ENCODE data around the gene GFER. TPM values are rescaled to one million over a fixed set of nuclear protein-coding genes. Genes with fewer than 3 reads are reported as not detected.
"Not testable (repeated sequence)": the region's sequence is repeated elsewhere in the genome, so short reads cannot be mapped to it uniquely, and the experiment has no call there.

GFER gene
- total RNA-seq, 2 experiments from 2014 or later, result 25.0 to 25.8 TPM

DNA sequence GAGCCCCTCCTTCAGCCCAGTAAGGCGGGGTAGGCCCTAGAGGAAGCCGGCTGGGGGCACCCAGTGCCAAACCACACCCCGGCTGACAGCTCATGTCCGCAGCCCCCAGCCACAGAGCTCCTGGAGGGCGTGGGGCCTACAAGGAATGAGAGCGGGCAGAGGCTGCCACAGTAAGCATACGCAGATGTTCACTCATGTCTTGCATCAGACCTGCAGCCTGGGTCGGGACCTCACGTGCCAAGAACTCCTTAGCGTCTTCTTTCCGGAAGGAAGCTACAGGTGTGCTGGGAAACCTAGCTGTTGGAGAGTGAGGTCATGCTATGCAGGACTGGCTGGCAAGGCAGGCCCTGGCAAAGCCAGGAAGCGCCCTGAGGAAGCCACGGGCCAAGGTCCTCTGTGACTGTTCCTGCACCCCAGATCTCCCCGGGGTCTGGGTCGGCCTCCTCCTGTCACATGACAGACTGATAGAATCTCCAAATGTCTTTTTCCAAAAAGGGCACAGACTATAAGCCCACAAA lies 24.1 kb downstream of the GFER start:
- Mint-ChIP-seq H3K4me1 (peaks cover 41% of the 10 kb centered on the region), H3K36me3 (ENCODE audit: low read depth) (peaks cover 28% of the 10 kb centered on the region), H3K4me3 (peak overlapping the region; percentile 82), H3K9me3 (ENCODE audit: low read depth) (no peaks in the 10 kb centered on the region), H3K27ac (peak overlapping the region; percentile 89), H3K27me3 (no peaks in the 10 kb centered on the region)
- DNase-seq (peak; percentile 53), ATAC-seq (no peak)
- CTCF ChIA-PET, result interaction anchor here (1.3 to 1.4 kb wide), 3 partner anchors 14 to 132 kb away, joined by 4 to 8 read pairs (median 6); partner anchors contain the start of gene PKD1
- POLR2A ChIA-PET, result interaction anchor here (0.6 to 1.4 kb wide), 2 partner anchors 44 to 147 kb away, joined by 3 to 4 read pairs; partner anchors contain the start of gene TRAF7
- intact Hi-C loops (cut with DNase I, micrococcal nuclease), result loop anchor here (2.0 to 10.0 kb wide), 5 partner anchors 13 to 327 kb away; partner anchors contain the start of genes MLST8 (in 1 of the 2) and RPS2 (in 1 of the 2)

GRCh38 chr16:2008631-2009163 lies 24.7 kb downstream of the GFER start:
- Mint-ChIP-seq H3K27ac (peak overlapping the region; percentile 89), H3K27me3 (no peaks in the 10 kb centered on the region), H3K9me3 (ENCODE audit: low read depth) (no peaks in the 10 kb centered on the region), H3K4me3 (peak overlapping the region; percentile 82), H3K4me1 (peaks cover 41% of the 10 kb centered on the region), H3K36me3 (ENCODE audit: low read depth) (peaks cover 28% of the 10 kb centered on the region)
- intact Hi-C loops (cut with DNase I, micrococcal nuclease), result loop anchor here (1.0 to 10.0 kb wide), 13 partner anchors 14 to 326 kb away; partner anchors contain the start of genes E4F1 (in 1 of the 2), MAPK8IP3 (in 1 of the 2), MLST8 (in 1 of the 2) and NTHL1 (in 1 of the 2)
- peak; percentile 68 for DNase-seq
- ChIA-PET POLR2A (interaction anchor here (0.6 to 1.4 kb wide), 2 partner anchors 45 to 147 kb away, joined by 3 to 4 read pairs; partner anchors contain the start of gene TRAF7), CTCF (interaction anchor here (0.7 to 1.4 kb wide), 4 partner anchors 14 to 132 kb away, joined by 3 to 8 read pairs (median 5); partner anchors contain the start of gene PKD1)
- ATAC-seq, result peak; percentile 10

GRCh38 chr16:2009164-2009711 lies 25.2 kb downstream of the GFER start:
- H3K4me3 Mint-ChIP-seq, result peak overlapping the region; percentile 82
- ChIA-PET CTCF (interaction anchor here (0.7 to 1.4 kb wide), 3 partner anchors 13 to 131 kb away, joined by 3 to 8 read pairs (median 4); partner anchors contain the start of gene PKD1), POLR2A (interaction anchor here (0.6 kb wide), 1 partner anchor 146 kb away, joined by 3 read pairs; the partner anchor contains the start of gene TRAF7)
- intact Hi-C loops (cut with DNase I, micrococcal nuclease), result loop anchor here (1.0 to 10.0 kb wide), 13 partner anchors 14 to 326 kb away; partner anchors contain the start of genes E4F1 (in 1 of the 2), MAPK8IP3 (in 1 of the 2), MLST8 (in 1 of the 2) and NTHL1 (in 1 of the 2)
- peak overlapping the region; percentile 89 for H3K27ac Mint-ChIP-seq
- H3K9me3 Mint-ChIP-seq (ENCODE audit: low read depth), result no peaks in the 10 kb centered on the region
- H3K36me3 Mint-ChIP-seq (ENCODE audit: low read depth), result peaks cover 28% of the 10 kb centered on the region
- DNase-seq (no peak), ATAC-seq (peak; percentile 34)
- peaks cover 41% of the 10 kb centered on the region for H3K4me1 Mint-ChIP-seq
- no peaks in the 10 kb centered on the region for H3K27me3 Mint-ChIP-seq

DNA sequence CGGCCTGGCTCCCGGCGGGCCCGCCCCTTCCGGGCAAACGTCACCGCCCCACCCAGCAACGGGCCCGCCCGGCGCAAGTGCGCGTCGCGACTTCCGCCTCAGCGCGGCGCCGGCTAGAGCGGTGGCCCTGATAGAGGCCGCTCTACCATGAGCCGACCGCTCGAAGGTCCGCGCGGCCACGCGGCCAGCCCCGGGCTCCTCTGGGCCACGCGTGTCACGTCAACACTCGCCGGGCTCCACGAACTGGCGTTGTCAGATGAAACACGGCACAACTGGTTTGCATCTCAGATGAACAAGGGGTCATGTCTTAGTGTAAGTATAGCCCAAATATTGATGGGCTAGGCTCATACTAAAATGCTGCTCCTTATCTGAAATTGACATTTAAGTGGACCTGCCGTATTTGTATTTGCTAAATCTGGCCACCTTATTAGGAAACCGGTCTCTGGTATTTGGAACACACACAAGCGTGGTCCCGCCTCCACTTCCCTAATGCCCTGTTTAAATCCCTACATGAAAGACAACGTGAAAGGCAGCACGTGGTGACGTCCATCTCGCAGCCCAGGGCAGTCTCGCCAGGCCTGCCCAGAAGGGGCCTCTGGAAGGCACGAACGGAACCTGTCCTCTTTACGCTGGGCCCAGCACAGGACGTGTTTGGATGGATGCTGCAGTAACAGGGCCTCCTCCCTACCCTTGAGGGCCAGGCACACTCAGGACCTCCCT lies 26.0 kb downstream of the GFER start, which contains the start of gene ZNF598:
TSS of gene ZNF598 (minus strand) at position 31 of the 720 bp plus-strand sequence.
- intact Hi-C loops (cut with DNase I, micrococcal nuclease), result loop anchor here (1.0 to 10.0 kb wide), 13 partner anchors 13 to 325 kb away; partner anchors contain the start of genes E4F1 (in 1 of the 2), MAPK8IP3 (in 1 of the 2), MLST8 (in 1 of the 2) and NTHL1 (in 1 of the 2)
- ATAC-seq (peak; percentile 93), DNase-seq (peak; percentile 90)
- ChIA-PET POLR2A (interaction anchor here (0.7 kb wide), 1 partner anchor 136 kb away, joined by 3 read pairs; no protein-coding TSS in a partner anchor), CTCF (no interaction called here)
- Mint-ChIP-seq H3K36me3 (ENCODE audit: low read depth) (peaks cover 26% of the 10 kb centered on the region), H3K4me1 (peaks cover 35% of the 10 kb centered on the region), H3K4me3 (peak within 1 kb of the TSS; percentile 95), H3K27ac (peak within 1 kb of the TSS; percentile 90), H3K9me3 (ENCODE audit: low read depth) (no peaks in the 10 kb centered on the region), H3K27me3 (no peaks in the 10 kb centered on the region)

DNA sequence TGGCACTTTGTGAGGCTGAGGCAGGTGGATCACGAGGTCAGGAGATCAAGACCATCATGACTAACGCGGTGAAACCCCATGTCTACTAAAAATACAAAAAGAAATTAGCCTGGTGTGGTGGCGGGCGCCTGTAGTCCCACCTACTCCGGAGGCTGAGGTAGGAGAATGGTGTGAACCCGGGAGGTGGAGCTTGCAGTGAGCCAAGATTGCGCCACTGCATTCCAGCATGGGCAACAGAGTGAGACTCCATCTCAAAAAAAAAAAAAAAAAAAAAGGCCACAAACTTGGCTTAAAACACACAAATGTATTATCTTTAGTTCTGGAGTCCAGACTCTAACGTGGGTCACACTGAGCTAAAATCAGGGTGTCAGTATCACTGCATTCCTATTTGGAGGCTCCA lies 27.7 kb downstream of the GFER start:
- CTCF ChIA-PET, result interaction anchor here (0.8 to 1.1 kb wide), 2 partner anchors 11 to 16 kb away, joined by 3 to 4 read pairs; no protein-coding TSS in a partner anchor
- DNase-seq; H3K9me3 Mint-ChIP-seq (ENCODE audit: low read depth); ATAC-seq; H3K27me3 Mint-ChIP-seq; H3K27ac Mint-ChIP-seq; intact Hi-C loops (cut with DNase I, micrococcal nuclease); H3K4me3 Mint-ChIP-seq: not testable (repeated sequence)
- peaks cover 24% of the 10 kb centered on the region for H3K4me1 Mint-ChIP-seq
- H3K36me3 Mint-ChIP-seq (ENCODE audit: low read depth), result peaks cover 20% of the 10 kb centered on the region
- POLR2A ChIA-PET, result interaction anchor here (0.6 kb wide), 2 partner anchors 13 to 18 kb away, joined by 4 to 7 read pairs; no protein-coding TSS in a partner anchor

DNA sequence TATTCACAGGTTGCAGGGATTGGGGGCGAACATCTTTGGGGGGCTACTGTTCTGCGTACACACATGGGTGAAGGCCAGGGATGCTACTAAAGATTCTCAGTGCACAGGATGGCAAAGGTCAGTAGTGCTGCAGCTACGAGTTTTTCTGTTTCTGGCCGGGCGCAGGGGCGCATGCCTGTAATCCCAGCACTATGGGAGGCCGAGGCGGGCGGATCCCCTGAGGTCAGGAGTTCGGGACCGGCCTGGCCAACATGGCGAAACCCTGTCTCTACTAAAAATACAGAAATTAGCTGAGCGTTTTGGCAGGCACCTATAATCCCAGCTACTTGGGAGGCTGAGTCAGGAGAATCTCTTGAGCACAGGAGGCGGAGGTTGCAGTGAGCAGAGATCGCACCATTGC lies 29.5 kb downstream of the GFER start:
- CTCF ChIA-PET, result interaction anchor here (1.2 kb wide), 1 partner anchor 9 kb away, joined by 3 read pairs; no protein-coding TSS in a partner anchor
- Mint-ChIP-seq H3K4me1 (peaks cover 6% of the 10 kb centered on the region), H3K9me3 (ENCODE audit: low read depth) (no peaks in the 10 kb centered on the region), H3K27me3 (peaks cover 3% of the 10 kb centered on the region), H3K36me3 (ENCODE audit: low read depth) (peaks cover 9% of the 10 kb centered on the region), H3K4me3 (no peak overlapping the region), H3K27ac (no peak overlapping the region)
- DNase-seq, result no peak
- intact Hi-C loops (cut with DNase I, micrococcal nuclease), result no loop called here
- POLR2A ChIA-PET, result no interaction called here
- no peak for ATAC-seq

DNA sequence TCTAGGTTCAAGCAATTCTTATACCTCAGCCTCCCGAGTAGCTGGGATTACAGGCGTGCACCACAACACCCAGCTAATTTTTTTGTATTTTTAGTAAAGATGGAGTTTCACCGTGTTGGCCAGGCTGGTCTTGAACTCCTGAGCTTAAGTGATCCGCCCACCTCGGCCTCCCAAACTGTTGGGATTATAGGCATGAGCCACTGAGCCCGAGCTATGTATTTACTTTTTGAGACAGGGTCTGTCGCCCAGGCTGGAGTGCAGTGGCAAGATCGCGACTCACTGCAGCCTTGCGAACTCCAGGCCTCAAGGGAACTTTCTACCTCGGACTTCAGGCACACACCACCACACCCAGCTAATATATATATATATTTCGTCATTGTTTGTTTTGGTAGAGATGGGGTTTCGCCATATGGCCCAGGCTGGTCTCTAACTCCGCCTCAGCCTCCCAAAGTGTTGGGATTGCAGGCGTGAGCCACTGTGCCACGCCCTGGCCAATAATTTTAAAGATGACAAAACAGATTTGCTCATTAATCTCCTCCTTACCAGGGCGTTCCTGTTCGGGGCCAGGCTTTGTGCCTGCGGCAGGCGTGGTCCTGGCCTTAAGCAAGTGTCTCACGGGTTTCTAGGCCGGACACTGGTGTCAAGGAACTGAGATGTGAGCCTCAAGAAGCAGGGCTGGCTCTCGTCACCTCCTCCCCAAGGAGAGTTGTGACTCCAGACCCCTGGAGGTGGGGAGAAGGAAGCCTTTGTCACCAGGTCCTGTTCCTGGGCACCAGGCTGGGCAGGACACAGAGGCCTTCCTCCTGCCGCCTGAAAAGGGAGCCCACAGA lies 31.3 kb downstream of the GFER start:
- ATAC-seq (no peak), DNase-seq (no peak)
- H3K4me3 Mint-ChIP-seq, result no peak overlapping the region
- intact Hi-C loops (cut with DNase I, micrococcal nuclease), result no loop called here
- H3K27me3 Mint-ChIP-seq, result peaks cover 10% of the 10 kb centered on the region
- H3K36me3 Mint-ChIP-seq (ENCODE audit: low read depth), result peaks cover under 1% of the 10 kb centered on the region
- CTCF ChIA-PET, result interaction anchor here (0.6 to 1.5 kb wide), 5 partner anchors 9 to 1848 kb away, joined by 3 to 5 read pairs (median 3); no protein-coding TSS in a partner anchor
- no peak overlapping the region for H3K27ac Mint-ChIP-seq
- no peaks in the 10 kb centered on the region for H3K9me3 Mint-ChIP-seq (ENCODE audit: low read depth)
- POLR2A ChIA-PET, result no interaction called here
- peaks cover under 1% of the 10 kb centered on the region for H3K4me1 Mint-ChIP-seq

DNA sequence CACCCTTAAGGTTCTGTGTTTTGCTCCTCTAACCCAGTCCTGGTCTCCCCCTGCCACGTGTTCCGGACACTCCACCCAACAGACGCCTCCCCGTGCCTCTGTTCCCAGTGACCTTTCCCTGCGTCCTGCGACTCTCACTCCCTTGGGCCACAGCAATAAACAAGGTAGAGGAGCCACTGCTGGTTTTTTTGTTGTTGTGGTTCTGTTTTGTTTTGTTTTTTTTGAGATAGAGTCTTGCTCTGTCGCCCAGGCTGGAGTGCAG lies 31.9 kb downstream of the GFER start:
- POLR2A ChIA-PET, result interaction anchor here (1.2 kb wide), 1 partner anchor 139 kb away, joined by 4 read pairs; the partner anchor contains the start of gene TRAF7
- CTCF ChIA-PET, result interaction anchor here (1.3 to 1.7 kb wide), 3 partner anchors 12 to 125 kb away, joined by 5 to 8 read pairs (median 6); no protein-coding TSS in a partner anchor

DNA sequence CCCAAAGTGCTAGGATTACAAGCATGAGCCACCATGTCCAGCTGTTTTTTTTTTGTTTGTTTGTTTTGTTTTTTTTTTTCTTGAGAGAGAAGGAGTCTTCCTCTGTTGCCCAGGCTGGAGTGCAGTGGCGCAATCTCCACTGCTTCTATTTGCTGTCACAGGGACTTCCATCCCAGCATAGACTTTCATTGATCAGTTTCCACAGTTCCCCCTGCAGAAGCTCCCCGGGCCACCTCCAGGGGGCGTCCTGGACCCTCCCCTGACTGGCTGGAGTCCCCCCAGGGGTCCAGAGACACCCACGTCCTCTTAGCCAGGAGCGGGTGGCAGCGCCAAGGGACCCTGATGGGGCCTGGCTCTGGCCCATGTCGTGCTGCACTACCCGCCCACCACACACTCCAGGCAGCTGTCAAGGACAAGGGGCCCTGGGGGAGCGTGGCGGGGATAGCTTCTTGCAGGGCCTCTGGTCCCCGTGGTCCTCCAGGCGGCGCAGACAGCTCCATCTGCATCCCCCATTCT lies 32.5 kb downstream of the GFER start:
- H3K27me3 Mint-ChIP-seq, result peaks cover 14% of the 10 kb centered on the region
- POLR2A ChIA-PET, result interaction anchor here (1.2 kb wide), 1 partner anchor 139 kb away, joined by 4 read pairs; the partner anchor contains the start of gene TRAF7
- CTCF ChIA-PET, result interaction anchor here (1.3 to 1.7 kb wide), 3 partner anchors 13 to 125 kb away, joined by 5 to 8 read pairs (median 6); no protein-coding TSS in a partner anchor
- no peak overlapping the region for H3K27ac Mint-ChIP-seq
- ATAC-seq, result peak; percentile 42
- H3K9me3 Mint-ChIP-seq (ENCODE audit: low read depth), result no peaks in the 10 kb centered on the region
- no peaks in the 10 kb centered on the region for H3K36me3 Mint-ChIP-seq (ENCODE audit: low read depth)
- intact Hi-C loops (cut with DNase I, micrococcal nuclease), result no loop called here
- peaks cover 5% of the 10 kb centered on the region for H3K4me1 Mint-ChIP-seq
- peak; percentile 48 for DNase-seq
- H3K4me3 Mint-ChIP-seq, result no peak overlapping the region

More for the DNA sequence above, 31.9 kb downstream of the GFER start:
- Mint-ChIP-seq H3K27me3 (peaks cover 12% of the 10 kb centered on the region), H3K9me3 (ENCODE audit: low read depth) (no peaks in the 10 kb centered on the region), H3K27ac (no peak overlapping the region), H3K4me1 (peaks cover 4% of the 10 kb centered on the region), H3K4me3 (no peak overlapping the region), H3K36me3 (ENCODE audit: low read depth) (no peaks in the 10 kb centered on the region)
- ATAC-seq, result no peak
- no peak for DNase-seq
- intact Hi-C loops (cut with DNase I, micrococcal nuclease), result no loop called here

DNA sequence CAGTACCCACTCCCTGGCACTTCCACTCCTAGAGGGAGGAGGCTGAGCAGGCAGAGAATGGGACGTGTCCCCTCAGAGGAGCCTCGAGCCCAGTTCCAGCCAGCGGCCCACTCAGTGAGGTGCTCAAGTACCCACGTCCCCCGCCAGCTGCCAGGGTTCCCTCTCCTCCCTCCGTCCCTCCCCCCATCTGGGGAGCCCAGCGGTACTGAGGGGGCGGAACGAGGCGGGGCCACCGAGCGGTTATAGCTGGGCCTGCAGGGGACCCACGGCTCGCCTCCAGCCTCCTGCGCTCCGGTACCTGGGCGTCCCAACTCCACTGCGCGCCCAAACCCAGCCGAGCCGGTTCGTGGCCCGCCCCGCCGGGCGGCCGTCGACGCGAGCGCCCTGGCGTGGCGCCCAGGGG lies 35.5 kb downstream of the GFER start, which contains the start of gene NPW:
TSS of gene NPW (plus strand) at position 268 of the 403 bp plus-strand sequence.
- POLR2A ChIA-PET, result interaction anchor here (1.2 kb wide), 1 partner anchor 136 kb away, joined by 4 read pairs; the partner anchor contains the start of gene TRAF7
- DNase-seq (peak; percentile 58), ATAC-seq (no peak)
- H3K4me3 Mint-ChIP-seq, result no peak within 1 kb of the TSS
- peaks cover 15% of the 10 kb centered on the region for H3K4me1 Mint-ChIP-seq
- H3K9me3 Mint-ChIP-seq (ENCODE audit: low read depth), result no peaks in the 10 kb centered on the region
- CTCF ChIA-PET, result interaction anchor here (0.5 to 1.5 kb wide), 2 partner anchors 38 to 121 kb away, joined by 3 to 7 read pairs; partner anchors contain the start of gene NOXO1
- no peak within 1 kb of the TSS for H3K27ac Mint-ChIP-seq
- H3K36me3 Mint-ChIP-seq (ENCODE audit: low read depth), result no peaks in the 10 kb centered on the region
- peaks cover 22% of the 10 kb centered on the region for H3K27me3 Mint-ChIP-seq
- intact Hi-C loops (cut with DNase I, micrococcal nuclease), result no loop called here

Data from activated CD4-positive, alpha-beta T cell treated with anti-CD3 and anti-CD28 coated beads for 36 hours (primary cell).